SK-N-SH (cell line): ENCODE data around the gene NFKBIA.

ENCODE experiments used
- EZH2phosphoT487 ChIP-seq: fragments of 200-600 bp; sonication (generic); IDR thresholded peaks from 2 replicates; pipeline ENCODE4 v1.6.1; 2017; ENCODE audit warnings: low read depth, mixed run types, mild to moderate bottlenecking, antibody characterized with exemption, moderate library complexity, borderline replicate concordance
- NRF1 ChIP-seq: IDR thresholded peaks from 2 replicates; pipeline ENCODE4 v1.6.1; 2012; ENCODE audit warnings: low read depth, mild to moderate bottlenecking, low read length
- POLR2AphosphoS5 ChIP-seq: IDR thresholded peaks from 2 replicates; pipeline ENCODE4 v1.6.1; 2012; ENCODE audit warnings: low read depth, low read length
- SIN3A ChIP-seq: IDR thresholded peaks from 2 replicates; pipeline ENCODE4 v1.6.1; 2012; ENCODE audit warnings: low read depth, mild to moderate bottlenecking, low read length, moderate library complexity, borderline replicate concordance
- SMC3 ChIP-seq: IDR thresholded peaks from 2 replicates; pipeline ENCODE4 v1.6.1; 2012; ENCODE audit warnings: low read depth, low read length, improper control_type of control experiment
- TF ChIP-seq, protein P1 (sequence below): fragments of 200-600 bp; sonication (generic); IDR thresholded peaks from 2 replicates; pipeline ENCODE4 v1.6.1; 2017; ENCODE audit warnings: antibody characterized with exemption, mild to moderate bottlenecking, moderate library complexity
- TF ChIP-seq, protein P2 (sequence below): IDR thresholded peaks from 2 replicates; pipeline ENCODE4 v1.4.0; 2012; ENCODE audit warnings: low read depth, borderline replicate concordance
- TF ChIP-seq, protein P3 (sequence below): IDR thresholded peaks from 2 replicates; pipeline ENCODE4 v1.6.1; 2012; ENCODE audit warnings: mild to moderate bottlenecking, low read depth, low read length, moderate library complexity

DNA sequence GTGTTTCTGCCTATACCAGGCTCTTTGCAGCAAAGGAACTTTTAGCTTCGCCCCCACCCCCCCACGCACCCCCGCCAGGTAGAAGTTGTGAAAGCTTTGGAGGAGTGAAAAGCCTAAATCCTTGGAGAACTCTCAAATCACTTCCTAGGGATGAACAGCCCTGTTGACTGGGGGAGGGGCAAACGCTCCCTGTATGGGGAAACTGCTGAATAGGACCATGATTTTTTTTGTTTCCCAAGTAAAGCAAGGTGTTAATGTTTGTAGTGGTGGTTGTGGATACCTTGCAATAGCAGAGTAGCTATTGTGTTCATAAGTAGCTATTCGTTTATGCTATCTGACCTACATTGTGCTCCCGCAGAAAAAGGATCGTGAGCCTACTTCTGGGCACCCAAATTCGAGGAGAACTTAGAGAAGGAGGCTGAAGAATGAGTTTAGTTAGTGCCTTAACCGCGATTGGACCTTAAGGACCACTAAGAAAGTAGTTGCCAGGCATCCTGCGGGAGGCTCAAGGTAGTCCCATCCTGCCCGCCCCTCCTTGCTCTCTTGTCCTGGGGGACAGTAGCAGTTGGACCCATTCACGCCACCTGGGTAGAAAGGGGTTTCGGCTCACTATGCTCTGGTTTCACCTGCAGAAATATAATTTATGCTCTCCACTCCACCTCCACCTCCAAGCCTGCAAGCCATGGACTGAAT lies 901 bp upstream of the NFKBIA start:
- no peak for TF ChIP-seq SIN3A
- TF ChIP-seq, protein P1, sequence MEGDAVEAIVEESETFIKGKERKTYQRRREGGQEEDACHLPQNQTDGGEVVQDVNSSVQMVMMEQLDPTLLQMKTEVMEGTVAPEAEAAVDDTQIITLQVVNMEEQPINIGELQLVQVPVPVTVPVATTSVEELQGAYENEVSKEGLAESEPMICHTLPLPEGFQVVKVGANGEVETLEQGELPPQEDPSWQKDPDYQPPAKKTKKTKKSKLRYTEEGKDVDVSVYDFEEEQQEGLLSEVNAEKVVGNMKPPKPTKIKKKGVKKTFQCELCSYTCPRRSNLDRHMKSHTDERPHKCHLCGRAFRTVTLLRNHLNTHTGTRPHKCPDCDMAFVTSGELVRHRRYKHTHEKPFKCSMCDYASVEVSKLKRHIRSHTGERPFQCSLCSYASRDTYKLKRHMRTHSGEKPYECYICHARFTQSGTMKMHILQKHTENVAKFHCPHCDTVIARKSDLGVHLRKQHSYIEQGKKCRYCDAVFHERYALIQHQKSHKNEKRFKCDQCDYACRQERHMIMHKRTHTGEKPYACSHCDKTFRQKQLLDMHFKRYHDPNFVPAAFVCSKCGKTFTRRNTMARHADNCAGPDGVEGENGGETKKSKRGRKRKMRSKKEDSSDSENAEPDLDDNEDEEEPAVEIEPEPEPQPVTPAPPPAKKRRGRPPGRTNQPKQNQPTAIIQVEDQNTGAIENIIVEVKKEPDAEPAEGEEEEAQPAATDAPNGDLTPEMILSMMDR: no peak
- TF ChIP-seq, protein P2, sequence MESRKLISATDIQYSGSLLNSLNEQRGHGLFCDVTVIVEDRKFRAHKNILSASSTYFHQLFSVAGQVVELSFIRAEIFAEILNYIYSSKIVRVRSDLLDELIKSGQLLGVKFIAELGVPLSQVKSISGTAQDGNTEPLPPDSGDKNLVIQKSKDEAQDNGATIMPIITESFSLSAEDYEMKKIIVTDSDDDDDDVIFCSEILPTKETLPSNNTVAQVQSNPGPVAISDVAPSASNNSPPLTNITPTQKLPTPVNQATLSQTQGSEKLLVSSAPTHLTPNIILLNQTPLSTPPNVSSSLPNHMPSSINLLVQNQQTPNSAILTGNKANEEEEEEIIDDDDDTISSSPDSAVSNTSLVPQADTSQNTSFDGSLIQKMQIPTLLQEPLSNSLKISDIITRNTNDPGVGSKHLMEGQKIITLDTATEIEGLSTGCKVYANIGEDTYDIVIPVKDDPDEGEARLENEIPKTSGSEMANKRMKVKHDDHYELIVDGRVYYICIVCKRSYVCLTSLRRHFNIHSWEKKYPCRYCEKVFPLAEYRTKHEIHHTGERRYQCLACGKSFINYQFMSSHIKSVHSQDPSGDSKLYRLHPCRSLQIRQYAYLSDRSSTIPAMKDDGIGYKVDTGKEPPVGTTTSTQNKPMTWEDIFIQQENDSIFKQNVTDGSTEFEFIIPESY: no peak
- TF ChIP-seq POLR2AphosphoS5: no peak
- no peak for TF ChIP-seq SMC3
- TF ChIP-seq, protein P3, sequence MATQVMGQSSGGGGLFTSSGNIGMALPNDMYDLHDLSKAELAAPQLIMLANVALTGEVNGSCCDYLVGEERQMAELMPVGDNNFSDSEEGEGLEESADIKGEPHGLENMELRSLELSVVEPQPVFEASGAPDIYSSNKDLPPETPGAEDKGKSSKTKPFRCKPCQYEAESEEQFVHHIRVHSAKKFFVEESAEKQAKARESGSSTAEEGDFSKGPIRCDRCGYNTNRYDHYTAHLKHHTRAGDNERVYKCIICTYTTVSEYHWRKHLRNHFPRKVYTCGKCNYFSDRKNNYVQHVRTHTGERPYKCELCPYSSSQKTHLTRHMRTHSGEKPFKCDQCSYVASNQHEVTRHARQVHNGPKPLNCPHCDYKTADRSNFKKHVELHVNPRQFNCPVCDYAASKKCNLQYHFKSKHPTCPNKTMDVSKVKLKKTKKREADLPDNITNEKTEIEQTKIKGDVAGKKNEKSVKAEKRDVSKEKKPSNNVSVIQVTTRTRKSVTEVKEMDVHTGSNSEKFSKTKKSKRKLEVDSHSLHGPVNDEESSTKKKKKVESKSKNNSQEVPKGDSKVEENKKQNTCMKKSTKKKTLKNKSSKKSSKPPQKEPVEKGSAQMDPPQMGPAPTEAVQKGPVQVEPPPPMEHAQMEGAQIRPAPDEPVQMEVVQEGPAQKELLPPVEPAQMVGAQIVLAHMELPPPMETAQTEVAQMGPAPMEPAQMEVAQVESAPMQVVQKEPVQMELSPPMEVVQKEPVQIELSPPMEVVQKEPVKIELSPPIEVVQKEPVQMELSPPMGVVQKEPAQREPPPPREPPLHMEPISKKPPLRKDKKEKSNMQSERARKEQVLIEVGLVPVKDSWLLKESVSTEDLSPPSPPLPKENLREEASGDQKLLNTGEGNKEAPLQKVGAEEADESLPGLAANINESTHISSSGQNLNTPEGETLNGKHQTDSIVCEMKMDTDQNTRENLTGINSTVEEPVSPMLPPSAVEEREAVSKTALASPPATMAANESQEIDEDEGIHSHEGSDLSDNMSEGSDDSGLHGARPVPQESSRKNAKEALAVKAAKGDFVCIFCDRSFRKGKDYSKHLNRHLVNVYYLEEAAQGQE: no peak
- no peak for TF ChIP-seq EZH2phosphoT487
- TF ChIP-seq NRF1: no peak
